ENCODE data around the gene WDR62.
"Not testable (repeated sequence)": the region's sequence is repeated elsewhere in the genome, so short reads cannot be mapped to it uniquely, and the experiment has no call there.

The WDR62 gene

DNA sequence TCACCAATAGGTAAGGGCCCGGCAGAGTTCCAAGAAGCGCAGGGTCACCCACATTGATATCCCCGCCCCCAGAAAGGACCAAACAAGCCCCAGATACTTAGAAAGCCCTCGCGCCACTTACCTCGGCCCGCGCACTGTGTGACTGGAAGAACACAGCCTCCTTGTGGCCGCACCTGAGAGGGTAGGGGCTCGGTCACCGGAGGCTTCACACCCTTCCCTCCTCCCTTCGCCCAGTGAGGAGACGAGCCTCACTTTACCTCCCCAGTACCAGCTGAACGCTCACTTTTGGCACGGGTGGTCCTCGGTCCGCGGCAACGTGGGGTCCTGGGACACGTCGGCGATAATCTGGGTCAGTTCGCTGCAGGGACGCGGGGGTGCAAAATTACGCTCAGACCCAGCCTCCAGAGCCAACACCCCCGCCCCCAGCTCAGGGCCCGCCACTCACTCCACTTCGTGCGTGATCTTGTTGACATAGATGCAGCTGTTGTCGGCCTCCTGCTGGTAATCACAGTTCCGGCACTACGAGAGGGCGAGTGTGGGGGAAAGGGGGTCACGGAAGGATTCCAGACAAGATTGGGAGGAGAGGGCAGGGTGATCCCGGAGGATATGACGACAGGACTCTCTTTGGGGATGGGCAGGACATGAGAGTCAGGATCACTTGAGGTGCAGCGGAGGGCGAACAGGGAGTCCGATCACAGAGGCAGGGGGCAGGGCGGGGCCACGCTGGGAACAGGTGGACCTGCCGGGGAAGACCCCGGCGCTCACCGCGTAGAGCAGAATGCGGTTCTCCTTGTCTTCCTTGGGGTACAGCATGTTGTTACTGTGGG lies 59.4 kb downstream of the WDR62 start:
- DNase-seq: peak; percentile 3

- peak; percentile 100 for DNase-seq
These were observed 60.2 kb downstream of the WDR62 start, which contains the start of gene POLR2I for GRCh38 chr19:36114721-36115452. TSS of gene POLR2I (minus strand) at chr19:36114875. CDS start at chr19:36114856, 19 bp downstream.

- DNase-seq: no peak
These were observed 61.0 kb downstream of the WDR62 start, which contains the start of gene TBCB for GRCh38 chr19:36115453-36116343. TSS of gene TBCB (plus strand) at chr19:36115468. CDS start at chr19:36115561, 93 bp downstream.

DNA sequence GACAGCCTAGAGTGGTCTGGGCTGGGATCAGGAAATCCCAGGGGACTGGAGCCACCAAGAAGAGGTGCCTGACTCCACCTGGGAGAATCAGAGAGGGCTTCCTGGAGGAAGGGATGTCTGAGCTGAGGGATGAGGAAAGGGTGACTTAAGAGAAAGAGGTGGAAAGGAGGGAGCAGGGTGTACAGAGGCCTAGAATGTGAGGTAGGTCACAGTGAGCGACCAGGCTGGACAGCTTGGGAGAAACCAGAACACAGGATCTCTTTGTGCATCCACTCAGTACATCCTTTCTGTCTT lies 61.6 kb downstream of the WDR62 start:
- no peak for DNase-seq

DNA sequence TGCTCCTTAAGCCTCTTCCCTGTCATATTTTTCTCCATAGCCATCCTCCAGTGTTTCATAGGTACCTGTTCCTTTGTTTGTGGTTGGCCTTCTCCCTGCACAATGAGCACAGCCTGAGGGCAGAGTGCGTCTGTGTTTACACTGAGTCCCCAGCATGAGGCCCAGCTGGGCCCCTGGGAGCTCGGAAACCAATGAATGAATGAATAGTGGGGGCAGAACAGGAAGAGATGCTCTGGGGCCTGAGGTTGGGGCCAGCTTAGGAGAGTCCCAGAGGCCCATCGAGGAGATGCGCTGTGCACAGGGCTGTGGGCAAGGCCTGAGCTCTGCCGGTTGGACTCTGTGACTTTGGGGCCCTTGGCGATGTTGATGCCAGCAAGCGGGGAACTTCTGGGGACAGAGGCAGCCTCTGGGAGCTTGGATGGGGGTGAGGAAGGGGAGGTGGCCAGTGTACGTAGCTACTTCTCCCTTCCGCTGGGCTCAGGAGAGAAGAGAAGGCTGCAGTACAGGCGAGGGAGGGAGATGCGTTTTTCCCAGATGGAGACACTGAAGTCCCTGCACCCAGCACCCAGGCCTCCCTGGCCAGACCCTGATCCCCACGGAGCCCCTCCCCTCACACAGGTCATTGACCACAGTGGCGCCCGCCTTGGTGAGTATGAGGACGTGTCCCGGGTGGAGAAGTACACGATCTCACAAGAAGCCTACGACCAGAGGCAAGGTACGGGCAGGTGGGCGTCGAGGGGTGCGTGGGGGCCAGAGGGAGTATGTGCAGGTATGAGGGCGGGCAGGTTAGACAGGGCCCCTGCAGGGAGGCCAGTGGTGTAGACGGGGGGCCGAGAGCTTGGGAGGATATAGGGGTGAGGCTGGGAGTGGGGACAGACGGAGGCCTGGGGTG lies 65.6 kb downstream of the WDR62 start:
- no peak for DNase-seq

DNA sequence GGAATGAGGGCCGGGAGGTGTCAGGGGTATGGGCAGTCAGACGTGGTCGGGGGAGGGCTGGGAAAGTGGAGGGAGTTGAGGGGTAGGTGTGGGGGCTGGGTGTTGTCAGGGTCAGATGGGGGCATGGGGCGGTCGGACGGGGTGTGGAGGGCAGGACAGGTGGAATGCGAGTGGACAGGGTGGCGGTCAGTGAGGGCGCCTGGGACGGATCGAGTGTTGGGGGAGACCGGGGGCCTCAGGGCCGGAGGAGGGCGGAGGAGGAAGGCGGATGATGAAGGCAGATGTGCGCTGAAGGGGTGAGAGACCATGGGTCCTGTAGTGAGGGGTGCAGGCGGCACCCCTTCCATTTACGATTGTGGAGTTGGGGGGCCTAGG lies 66.3 kb downstream of the WDR62 start:
- no peak for DNase-seq

- no peak for DNase-seq
These were observed 66.9 kb downstream of the WDR62 start for GRCh38 chr19:36121486-36122124.

DNA sequence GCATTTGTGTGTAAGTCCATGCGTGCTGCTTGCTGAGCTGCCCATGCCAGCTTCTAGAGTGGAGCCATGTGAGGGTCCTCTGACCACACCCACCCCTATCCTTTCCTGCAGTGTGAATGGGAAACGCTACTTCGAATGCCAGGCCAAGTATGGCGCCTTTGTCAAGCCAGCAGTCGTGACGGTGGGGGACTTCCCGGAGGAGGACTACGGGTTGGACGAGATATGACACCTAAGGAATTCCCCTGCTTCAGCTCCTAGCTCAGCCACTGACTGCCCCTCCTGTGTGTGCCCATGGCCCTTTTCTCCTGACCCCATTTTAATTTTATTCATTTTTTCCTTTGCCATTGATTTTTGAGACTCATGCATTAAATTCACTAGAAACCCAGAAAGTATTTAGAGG lies 70.9 kb downstream of the WDR62 start:
- DNase-seq: no peak

DNA sequence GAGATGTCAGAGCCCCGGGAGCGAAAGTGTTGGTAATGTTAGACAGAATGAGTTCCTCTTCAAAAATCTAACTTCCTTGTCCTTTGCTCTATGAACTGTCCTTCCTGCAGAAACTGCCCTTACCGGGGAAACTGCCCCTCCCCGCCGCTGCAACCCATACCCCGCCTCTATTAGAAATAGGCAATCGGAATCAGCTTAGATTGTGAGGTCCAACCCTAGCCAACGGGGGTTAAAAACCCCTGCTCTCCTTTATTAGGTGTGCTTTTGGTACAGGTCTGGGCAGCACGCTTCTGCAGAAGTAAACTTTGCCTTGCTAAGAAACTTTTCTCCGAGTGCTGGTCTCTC lies 73.7 kb downstream of the WDR62 start:
- no peak for DNase-seq

- DNase-seq: peak; percentile 24
These were observed 76.5 kb downstream of the WDR62 start for GRCh38 chr19:36131221-36131620.

DNA sequence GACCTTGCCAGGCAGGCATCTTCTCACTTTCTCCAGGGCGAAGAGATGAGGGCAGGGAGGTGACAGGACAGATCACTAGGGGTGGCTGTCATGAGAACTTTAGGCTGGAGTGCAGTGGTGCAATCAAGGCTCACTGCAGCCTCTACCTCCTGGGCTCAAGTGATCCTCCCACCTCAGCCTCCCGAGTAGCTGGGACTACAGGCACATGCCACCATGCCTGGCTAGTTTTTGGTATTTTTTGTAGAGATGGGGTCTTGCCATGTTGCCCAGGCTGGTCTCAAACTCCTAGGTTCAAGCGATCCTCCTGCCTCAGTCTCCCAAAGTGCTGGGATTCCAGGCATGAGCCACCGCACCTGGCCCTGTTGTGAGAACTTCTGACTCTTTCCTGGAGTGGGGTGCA lies 80.2 kb downstream of the WDR62 start:
- not testable (repeated sequence) for DNase-seq

- DNase-seq: peak; percentile 28
These were observed 82.4 kb downstream of the WDR62 start for GRCh38 chr19:36136964-36137686.

DNA sequence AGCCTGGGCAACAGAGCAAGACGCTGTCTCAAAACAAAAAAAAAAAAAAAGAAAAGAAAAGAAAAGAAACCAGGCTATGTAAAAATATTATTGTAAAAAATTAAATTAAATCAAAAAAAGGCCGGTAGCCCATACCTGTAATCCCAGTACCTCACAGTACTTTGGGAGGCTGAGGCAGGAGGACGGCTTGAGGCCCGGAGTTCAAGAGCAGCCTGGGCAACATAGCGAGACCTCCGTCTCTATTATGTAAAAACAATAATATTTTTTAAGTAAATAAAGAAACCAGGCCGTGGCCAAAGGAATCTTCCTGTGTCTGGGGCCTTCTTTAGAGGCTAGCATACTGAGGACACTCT lies 84.4 kb downstream of the WDR62 start:
- DNase-seq: no peak

DNA sequence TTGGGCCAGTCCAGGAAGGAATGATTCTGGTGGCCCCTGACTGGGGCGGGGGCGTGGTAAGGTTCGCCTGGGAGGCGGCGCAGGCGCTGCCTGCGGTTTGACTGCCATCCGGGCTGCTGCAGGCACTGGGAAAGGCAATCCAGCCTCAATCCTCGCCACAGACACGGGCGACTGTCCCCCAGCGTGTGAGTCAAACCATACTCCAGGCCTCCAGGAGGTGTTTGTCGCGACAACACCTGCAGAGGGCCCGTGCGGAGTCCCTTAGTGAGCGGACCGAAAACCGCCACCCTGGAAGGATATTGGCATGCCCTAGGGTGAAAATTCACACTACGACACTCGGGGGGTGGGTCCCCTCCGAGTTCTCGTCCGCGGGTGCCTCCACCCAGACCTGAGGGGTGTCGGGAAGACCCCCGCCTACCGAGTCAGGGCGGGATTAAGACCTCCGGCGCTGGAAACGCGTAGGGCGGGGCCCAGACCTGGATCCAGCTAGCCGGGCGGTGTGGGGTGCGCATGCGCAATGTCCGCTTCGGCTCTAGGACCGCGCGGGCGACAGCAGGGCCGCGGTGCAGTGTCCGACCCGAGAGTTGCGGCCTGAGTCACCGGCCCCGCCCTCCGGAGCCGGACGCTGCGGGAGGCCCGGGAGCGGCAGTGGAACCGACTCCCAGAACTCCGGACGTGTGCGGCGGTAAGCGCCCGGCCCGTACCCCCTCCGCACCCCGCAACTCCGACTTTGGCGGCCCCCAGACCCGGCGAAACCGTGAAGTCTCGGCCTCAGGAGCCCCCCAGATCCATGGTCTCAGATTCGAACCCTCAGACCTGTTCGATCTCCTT lies 85.0 kb downstream of the WDR62 start, which contains the start of gene CAPNS1:
TSS of gene CAPNS1 (plus strand) at position 594 of the 831 bp plus-strand sequence. CDS start 946 bp downstream, outside the sequence.
- DNase-seq: peak; percentile 94

- no peak for DNase-seq
These were observed 85.8 kb downstream of the WDR62 start for GRCh38 chr19:36140304-36141038.

DNA sequence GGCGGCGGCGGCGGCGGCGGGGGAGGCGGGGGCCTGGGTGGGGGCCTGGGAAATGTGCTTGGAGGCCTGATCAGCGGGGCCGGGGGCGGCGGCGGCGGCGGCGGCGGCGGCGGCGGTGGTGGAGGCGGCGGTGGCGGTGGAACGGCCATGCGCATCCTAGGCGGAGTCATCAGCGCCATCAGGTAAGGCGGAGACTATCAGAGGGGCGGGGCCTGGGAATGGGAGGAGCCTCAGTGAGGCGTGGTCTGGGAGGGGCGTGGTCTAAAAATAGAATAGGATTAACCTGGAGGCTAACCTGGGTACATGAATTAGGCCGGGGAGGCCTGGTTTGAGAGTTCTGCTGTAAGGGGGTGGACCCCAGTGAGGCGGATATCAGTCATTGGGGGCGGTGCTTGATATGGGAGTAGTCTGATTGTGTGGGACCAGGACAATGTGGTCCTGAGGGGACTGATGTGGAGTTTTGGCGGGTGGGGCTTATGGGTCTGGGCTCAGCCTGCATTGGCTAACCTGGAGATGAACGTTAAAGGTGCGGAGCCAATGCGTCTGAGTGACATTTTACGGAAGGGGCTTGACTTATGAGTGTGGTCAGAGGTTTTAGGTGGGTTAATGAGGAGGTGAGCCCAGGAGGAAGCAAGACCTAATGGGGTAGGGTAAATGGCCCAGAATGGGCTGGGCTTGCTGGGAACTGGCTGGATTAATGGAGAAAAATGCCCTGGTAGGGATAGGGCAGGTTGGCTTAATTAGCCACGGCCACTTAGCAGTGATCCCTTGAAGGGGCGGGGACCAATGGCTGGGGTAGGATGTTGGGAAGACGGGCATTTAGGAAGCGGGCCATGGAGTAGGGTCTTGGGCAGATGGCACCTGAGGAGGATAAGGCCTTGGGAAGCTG lies 86.6 kb downstream of the WDR62 start:
- DNase-seq: peak; percentile 88

DNA sequence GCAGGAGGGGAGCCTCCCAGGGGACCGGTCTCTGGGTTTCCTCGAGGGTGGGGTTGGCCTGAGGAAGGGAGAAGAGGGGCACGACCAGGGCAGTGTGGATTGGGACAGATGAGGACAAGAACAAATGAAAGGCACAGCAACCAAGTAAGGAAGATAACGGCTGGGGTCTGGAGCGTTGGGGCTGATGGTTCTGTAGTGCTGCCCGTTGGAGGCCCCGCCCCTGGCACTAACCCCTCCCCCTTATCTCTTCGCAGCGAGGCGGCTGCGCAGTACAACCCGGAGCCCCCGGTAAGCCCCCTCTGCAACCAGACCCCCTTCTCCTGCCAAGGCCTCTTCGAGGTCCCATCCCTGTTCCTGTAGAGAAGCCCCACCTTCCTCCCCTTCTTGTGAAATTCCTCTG lies 87.3 kb downstream of the WDR62 start:
- DNase-seq: no peak

- no peak for DNase-seq
These were observed 87.8 kb downstream of the WDR62 start for GRCh38 chr19:36142496-36142895.

All from CD4-positive, alpha-beta T cell treated with Interleukin-4 for 4 hours (primary cell).